Neutrophil (primary cell): ENCODE data around the gene CNTN5.

ENCODE experiments used
- H3K27ac ChIP-seq: fragments of 200-600 bp; sonication (generic); 2 replicates; pipeline ENCODE4 v1.5.1; 2016; ENCODE audit warnings: mild to moderate bottlenecking, moderate library complexity
- H3K27me3 ChIP-seq: fragments of 200-600 bp; sonication (generic); 2 replicates; pipeline ENCODE4 v1.6.0; 2016; ENCODE audit warnings: mild to moderate bottlenecking
- H3K36me3 ChIP-seq: fragments of 200-600 bp; sonication (generic); 2 replicates; pipeline ENCODE4 v1.5.1; 2017
- H3K4me1 ChIP-seq, 2 experiments: fragments of 200-600 bp in 1 of 2; sonication (generic) in 1 of 2; 1 replicate in 1 of 2; 2 replicates in 1 of 2; pipeline versions ENCODE4 v1.5.1 to v1.6.1; 2013 to 2016; ENCODE audit warnings: low read depth in 1 of 2, low read length in 1 of 2, mild to moderate bottlenecking in 1 of 2, moderate library complexity in 1 of 2; ENCODE audit not compliant: control insufficient read depth in 1 of 2, insufficient read depth in 1 of 2
- H3K4me3 ChIP-seq, 2 experiments: fragments of 200-600 bp in 1 of 2; sonication (generic) in 1 of 2; 1 replicate in 1 of 2; 2 replicates in 1 of 2; pipeline ENCODE4 v1.5.1; 2013 to 2016; ENCODE audit warnings: low read depth in 1 of 2, low read length in 1 of 2, mild to moderate bottlenecking in 1 of 2, moderate library complexity in 1 of 2
- H3K9me3 ChIP-seq: fragments of 200-600 bp; sonication (generic); 2 replicates; pipeline ENCODE4 v1.5.1; 2016
- TF ChIP-seq, protein P1 (sequence below): fragments of 200-600 bp; sonication (generic); IDR thresholded peaks from 2 replicates; pipeline ENCODE4 v1.5.1; 2016; ENCODE audit warnings: antibody characterized with exemption

CNTN5 gene

DNA sequence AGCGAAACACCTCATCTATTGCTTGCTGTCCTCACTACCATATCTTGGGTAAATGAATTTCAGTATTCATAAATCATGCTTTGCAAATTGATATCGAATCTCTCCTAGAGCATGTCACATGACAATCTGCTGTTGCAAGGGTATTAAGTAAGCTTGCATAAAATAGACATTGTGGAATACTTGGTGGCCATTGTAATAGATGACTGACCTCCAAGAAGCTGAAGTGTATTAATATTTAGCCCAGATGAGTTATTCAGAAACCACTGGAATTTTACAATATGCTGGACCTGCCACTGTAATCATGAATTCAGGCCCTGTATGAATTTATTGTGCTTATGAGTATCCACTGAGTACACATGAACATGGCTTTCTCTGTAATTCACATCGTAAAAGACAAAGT is 1376.7 kb downstream of the CNTN5 start:
- no peaks in the 10 kb centered on the region for H3K27me3 ChIP-seq
- H3K27ac ChIP-seq: no peak overlapping the region
- no peaks in the 10 kb centered on the region for H3K36me3 ChIP-seq
- H3K4me1 ChIP-seq: no peaks in the 10 kb centered on the region
- no peaks in the 10 kb centered on the region for H3K9me3 ChIP-seq
- H3K4me3 ChIP-seq: no peak overlapping the region
- TF ChIP-seq, protein P1, sequence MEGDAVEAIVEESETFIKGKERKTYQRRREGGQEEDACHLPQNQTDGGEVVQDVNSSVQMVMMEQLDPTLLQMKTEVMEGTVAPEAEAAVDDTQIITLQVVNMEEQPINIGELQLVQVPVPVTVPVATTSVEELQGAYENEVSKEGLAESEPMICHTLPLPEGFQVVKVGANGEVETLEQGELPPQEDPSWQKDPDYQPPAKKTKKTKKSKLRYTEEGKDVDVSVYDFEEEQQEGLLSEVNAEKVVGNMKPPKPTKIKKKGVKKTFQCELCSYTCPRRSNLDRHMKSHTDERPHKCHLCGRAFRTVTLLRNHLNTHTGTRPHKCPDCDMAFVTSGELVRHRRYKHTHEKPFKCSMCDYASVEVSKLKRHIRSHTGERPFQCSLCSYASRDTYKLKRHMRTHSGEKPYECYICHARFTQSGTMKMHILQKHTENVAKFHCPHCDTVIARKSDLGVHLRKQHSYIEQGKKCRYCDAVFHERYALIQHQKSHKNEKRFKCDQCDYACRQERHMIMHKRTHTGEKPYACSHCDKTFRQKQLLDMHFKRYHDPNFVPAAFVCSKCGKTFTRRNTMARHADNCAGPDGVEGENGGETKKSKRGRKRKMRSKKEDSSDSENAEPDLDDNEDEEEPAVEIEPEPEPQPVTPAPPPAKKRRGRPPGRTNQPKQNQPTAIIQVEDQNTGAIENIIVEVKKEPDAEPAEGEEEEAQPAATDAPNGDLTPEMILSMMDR: no peak

DNA sequence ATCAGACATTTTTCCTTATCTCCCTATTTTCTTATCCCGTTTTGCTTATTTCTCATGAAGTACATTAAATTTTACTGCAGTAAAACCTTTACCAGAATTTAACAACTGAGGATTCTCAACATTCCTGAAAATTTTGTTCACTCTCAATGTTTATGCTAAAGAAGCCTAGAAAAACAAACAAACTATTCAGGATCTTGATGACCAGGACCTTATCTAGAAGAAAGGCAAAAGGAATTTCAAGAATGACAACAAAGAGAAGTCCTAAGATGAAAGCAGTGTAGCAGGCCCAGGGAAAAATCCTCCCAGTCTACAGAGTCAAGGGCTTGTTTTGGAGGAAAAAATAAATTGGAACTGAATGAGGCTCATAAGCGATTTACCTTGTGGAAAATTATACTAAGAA is 1383.1 kb downstream of the CNTN5 start:
- Histone ChIP-seq H3K36me3 (no peaks in the 10 kb centered on the region), H3K4me3 (no peak overlapping the region), H3K4me1 (no peaks in the 10 kb centered on the region), H3K27ac (no peak overlapping the region), H3K9me3 (no peaks in the 10 kb centered on the region), H3K27me3 (no peaks in the 10 kb centered on the region)
- TF ChIP-seq, protein P1: no peak

DNA sequence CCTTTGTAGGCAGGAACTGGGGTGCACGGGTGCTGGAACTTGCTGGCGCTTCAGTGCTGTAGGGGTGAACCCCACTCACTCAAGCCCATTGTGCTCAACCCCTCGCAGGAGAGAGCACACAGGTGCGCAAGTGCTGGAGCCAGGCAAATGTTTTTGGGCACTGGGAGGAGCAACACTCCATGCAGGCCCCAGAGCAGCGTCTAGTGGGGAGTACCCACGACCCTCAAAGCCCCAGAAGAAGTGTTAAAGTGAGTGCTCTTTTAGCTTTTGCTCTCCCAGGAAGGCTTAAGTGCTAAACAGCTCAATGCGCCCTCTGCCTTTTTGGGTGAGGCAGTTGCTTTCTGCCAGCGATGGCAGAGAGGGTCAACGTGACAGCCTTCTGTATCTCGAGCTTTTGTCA is 1384.2 kb downstream of the CNTN5 start:
- Histone ChIP-seq H3K36me3 (no peaks in the 10 kb centered on the region), H3K27me3 (no peaks in the 10 kb centered on the region), H3K9me3 (no peaks in the 10 kb centered on the region), H3K4me1 (no peaks in the 10 kb centered on the region), H3K27ac (no peak overlapping the region), H3K4me3 (no peak overlapping the region)
- TF ChIP-seq, protein P1: no peak
